ENCODE measurements around the gene SLC7A8. TPM values are rescaled to one million over a fixed set of nuclear protein-coding genes. Genes with fewer than 3 reads are reported as not detected.

SLC7A8 gene
- total and polyA plus RNA-seq, 2 experiments from 2014 or later: 117 to 124 TPM

DNA sequence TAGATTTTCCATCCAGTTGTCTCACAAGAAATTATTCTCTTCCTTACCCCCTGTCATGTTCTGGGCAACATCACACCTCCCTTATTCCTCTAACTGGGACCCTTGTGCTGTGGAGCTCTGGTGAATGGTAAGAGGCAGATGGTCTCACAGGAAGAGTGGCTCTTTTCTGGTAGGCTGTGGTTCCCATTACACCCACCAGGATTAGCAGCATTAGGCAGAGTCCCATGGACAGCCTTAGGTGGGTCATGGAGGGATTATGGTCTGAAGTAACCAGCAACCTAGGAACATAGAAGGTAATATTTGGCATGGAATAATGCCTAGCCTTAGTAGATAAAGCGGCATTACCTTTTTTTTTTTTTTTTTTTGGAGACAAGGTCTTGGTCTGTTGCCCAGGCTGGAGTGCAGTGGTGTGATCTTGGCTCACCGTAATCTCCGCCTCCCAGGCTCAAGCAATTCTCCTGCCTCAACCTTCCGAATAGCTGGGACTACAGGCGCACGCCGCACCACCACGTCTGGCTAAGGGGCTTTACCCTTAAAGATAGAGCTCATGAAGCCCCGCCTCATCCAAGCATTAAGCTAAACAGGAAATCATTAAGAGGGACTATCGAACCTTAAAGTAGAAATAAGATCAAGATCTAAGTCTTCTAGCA, 84.1 kb downstream of the SLC7A8 start:
- ATAC-seq: no peak
- Mint-ChIP-seq H3K36me3 (ENCODE audit: low read depth) (peaks cover 27% of the 10 kb centered on the region), H3K4me3 (no peak overlapping the region), H3K27ac (no peak overlapping the region), H3K27me3 (ENCODE audit: insufficient read depth, low read depth, poor library complexity) (peaks cover 2% of the 10 kb centered on the region), H3K4me1 (peaks cover 21% of the 10 kb centered on the region), H3K9me3 (no peaks in the 10 kb centered on the region)
- Histone ChIP-seq H3K27ac (ENCODE audit: low read depth) (0 out of 2 replicates have a peak overlapping the region, but pooled peaks have one; percentile 45), H3K36me3 (ENCODE audit: insufficient read depth) (peaks cover 11% of the 10 kb centered on the region; the same call in 1 of the 2 replicates), H3K27me3 (ENCODE audit: insufficient read depth) (no peaks in the 10 kb centered on the region), H3F3A (replicated peaks; ENCODE audit: low read depth) (no peaks in the 10 kb centered on the region), H3K4me2 (no peak overlapping the region), H3K4me3 (no peak overlapping the region), H2AFZ (no peak overlapping the region), H3K79me2 (replicated peaks; ENCODE audit: insufficient read depth) (peaks cover 34% of the 10 kb centered on the region), H3K9me2 (ENCODE audit: insufficient read depth) (no peaks in the 10 kb centered on the region), H4K20me1 (replicated peaks; ENCODE audit: insufficient read depth) (peaks cover 24% of the 10 kb centered on the region), H3K4me1 (ENCODE audit: insufficient read depth) (peaks cover 8% of the 10 kb centered on the region)
- TF ChIP-seq EZH2phosphoT487 (IDR thresholded peaks at IDR 0.05; ENCODE audit: unreplicated experiment) (no peak), ZNF114 (CRISPR knock-in tag; IDR thresholded peaks at IDR 0.05) (no peak), ZNF462 (CRISPR knock-in tag; IDR thresholded peaks at IDR 0.05) (no peak), CREB1 (CRISPR knock-in tag; IDR thresholded peaks at IDR 0.05; ENCODE audit: low read depth) (no peak), POLR2AphosphoS5 (IDR thresholded peaks at IDR 0.05; ENCODE audit: low read depth) (no peak), JUNB (IDR thresholded peaks at IDR 0.05; ENCODE audit: unreplicated experiment) (no peak), STAT1 (IDR thresholded peaks at IDR 0.05; ENCODE audit: unreplicated experiment) (no peak)
- TF ChIP-seq, protein P1, sequence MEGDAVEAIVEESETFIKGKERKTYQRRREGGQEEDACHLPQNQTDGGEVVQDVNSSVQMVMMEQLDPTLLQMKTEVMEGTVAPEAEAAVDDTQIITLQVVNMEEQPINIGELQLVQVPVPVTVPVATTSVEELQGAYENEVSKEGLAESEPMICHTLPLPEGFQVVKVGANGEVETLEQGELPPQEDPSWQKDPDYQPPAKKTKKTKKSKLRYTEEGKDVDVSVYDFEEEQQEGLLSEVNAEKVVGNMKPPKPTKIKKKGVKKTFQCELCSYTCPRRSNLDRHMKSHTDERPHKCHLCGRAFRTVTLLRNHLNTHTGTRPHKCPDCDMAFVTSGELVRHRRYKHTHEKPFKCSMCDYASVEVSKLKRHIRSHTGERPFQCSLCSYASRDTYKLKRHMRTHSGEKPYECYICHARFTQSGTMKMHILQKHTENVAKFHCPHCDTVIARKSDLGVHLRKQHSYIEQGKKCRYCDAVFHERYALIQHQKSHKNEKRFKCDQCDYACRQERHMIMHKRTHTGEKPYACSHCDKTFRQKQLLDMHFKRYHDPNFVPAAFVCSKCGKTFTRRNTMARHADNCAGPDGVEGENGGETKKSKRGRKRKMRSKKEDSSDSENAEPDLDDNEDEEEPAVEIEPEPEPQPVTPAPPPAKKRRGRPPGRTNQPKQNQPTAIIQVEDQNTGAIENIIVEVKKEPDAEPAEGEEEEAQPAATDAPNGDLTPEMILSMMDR (conservative IDR thresholded peaks at IDR 0.05; ENCODE audit: low read depth in 2 of 2): no peak
- TF ChIP-seq, protein P2, sequence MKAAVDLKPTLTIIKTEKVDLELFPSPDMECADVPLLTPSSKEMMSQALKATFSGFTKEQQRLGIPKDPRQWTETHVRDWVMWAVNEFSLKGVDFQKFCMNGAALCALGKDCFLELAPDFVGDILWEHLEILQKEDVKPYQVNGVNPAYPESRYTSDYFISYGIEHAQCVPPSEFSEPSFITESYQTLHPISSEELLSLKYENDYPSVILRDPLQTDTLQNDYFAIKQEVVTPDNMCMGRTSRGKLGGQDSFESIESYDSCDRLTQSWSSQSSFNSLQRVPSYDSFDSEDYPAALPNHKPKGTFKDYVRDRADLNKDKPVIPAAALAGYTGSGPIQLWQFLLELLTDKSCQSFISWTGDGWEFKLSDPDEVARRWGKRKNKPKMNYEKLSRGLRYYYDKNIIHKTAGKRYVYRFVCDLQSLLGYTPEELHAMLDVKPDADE (IDR thresholded peaks at IDR 0.05): no peak
- TF ChIP-seq, protein P3, sequence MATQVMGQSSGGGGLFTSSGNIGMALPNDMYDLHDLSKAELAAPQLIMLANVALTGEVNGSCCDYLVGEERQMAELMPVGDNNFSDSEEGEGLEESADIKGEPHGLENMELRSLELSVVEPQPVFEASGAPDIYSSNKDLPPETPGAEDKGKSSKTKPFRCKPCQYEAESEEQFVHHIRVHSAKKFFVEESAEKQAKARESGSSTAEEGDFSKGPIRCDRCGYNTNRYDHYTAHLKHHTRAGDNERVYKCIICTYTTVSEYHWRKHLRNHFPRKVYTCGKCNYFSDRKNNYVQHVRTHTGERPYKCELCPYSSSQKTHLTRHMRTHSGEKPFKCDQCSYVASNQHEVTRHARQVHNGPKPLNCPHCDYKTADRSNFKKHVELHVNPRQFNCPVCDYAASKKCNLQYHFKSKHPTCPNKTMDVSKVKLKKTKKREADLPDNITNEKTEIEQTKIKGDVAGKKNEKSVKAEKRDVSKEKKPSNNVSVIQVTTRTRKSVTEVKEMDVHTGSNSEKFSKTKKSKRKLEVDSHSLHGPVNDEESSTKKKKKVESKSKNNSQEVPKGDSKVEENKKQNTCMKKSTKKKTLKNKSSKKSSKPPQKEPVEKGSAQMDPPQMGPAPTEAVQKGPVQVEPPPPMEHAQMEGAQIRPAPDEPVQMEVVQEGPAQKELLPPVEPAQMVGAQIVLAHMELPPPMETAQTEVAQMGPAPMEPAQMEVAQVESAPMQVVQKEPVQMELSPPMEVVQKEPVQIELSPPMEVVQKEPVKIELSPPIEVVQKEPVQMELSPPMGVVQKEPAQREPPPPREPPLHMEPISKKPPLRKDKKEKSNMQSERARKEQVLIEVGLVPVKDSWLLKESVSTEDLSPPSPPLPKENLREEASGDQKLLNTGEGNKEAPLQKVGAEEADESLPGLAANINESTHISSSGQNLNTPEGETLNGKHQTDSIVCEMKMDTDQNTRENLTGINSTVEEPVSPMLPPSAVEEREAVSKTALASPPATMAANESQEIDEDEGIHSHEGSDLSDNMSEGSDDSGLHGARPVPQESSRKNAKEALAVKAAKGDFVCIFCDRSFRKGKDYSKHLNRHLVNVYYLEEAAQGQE (IDR thresholded peaks at IDR 0.05; ENCODE audit: unreplicated experiment): no peak
- DNase-seq (ENCODE audit: low spot score): no peak
